AG10803 (cell line): ENCODE measurements around the gene C2orf78.

Experiments used
- DNase-seq: peaks from one replicate; pipeline ENCODE4 v3.0.0; 2010; ENCODE audit warnings: low read depth
- H3K4me3 ChIP-seq: 2 replicates; pipeline ENCODE4 v1.5.1; 2011; ENCODE audit warnings: mild to moderate bottlenecking, low read length, control low read depth
- CTCF ChIP-seq: conservative IDR thresholded peaks from 2 replicates; pipeline ENCODE4 v1.5.1; 2011; ENCODE audit warnings: mild to moderate bottlenecking, low read length, control low read depth, inconsistent platforms

The C2orf78 gene

GRCh38 chr2:73839653-73840411, 55.8 kb downstream of the C2orf78 start:
- H3K4me3 ChIP-seq, result no peak overlapping the region
- no peak for TF ChIP-seq CTCF
- DNase-seq, result peak; percentile 24

GRCh38 chr2:73841912-73842738, 58.1 kb downstream of the C2orf78 start:
- H3K4me3 ChIP-seq, result no peak overlapping the region
- no peak for DNase-seq
- no peak for TF ChIP-seq CTCF

GRCh38 chr2:73842739-73843019, 58.7 kb downstream of the C2orf78 start:
- DNase-seq, result no peak
- no peak overlapping the region for H3K4me3 ChIP-seq
- no peak for TF ChIP-seq CTCF

DNA sequence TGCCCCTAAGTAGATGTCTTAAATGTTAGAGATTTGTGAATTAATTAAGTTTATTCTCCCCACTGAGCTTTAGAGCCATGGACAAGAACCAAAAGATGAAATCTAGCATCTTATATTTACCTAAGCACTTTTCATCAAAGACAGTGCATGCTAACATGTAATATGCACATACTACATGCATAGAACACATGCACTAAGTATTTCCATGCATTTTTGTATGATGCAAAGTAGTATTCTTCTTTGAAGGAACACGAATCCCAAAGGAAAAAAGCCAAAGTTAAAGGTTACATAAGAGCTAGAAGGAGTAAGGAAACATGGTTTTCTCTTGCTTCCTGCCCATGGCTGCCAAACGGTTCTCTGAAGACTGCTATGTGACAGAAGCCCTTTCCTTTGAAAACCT, 60.1 kb downstream of the C2orf78 start:
- TF ChIP-seq CTCF, result no peak
- no peak for DNase-seq
- H3K4me3 ChIP-seq, result no peak overlapping the region

- no peak for DNase-seq
- no peak for TF ChIP-seq CTCF
- no peak overlapping the region for H3K4me3 ChIP-seq
These were observed 66.0 kb downstream of the C2orf78 start for GRCh38 chr2:73850009-73850408.

DNA sequence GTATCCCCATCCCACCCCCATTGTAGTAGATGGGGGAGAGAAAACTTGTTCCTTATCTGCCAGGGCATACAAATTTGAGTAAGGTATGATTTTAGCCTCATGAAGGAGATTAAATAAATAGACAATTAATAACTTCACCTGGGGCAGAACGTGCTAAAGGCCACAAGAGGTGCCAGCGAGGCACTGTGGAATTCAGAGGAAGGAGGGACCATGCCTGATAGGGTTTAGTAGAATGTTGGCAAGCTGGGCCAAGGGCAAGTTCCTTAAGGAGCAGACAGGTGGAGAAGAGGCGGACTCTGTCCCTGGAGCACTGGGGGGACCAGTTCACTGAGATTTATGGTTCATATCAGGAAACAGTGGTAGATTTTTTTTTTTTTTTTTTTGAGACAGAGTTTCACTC, 67.3 kb downstream of the C2orf78 start:
- TF ChIP-seq CTCF, result peak; percentile 7; the same call in 1 of the 2 replicates
- DNase-seq, result no peak

GRCh38 chr2:73852020-73852419, 68.0 kb downstream of the C2orf78 start:
- no peak for TF ChIP-seq CTCF
- peak; percentile 56 for DNase-seq
- H3K4me3 ChIP-seq, result no peak overlapping the region

More for the DNA sequence above, 67.3 kb downstream of the C2orf78 start:
- H3K4me3 ChIP-seq, result no peak overlapping the region
